Measurements from ENCODE around the gene DHRS9.

- TF ChIP-seq CTCF (IDR thresholded peaks at IDR 0.05) (no peak), POLR2A (IDR thresholded peaks at IDR 0.05) (no peak)
These were observed 40.0 kb upstream of the DHRS9 start for GRCh38 chr2:169029341-169029740.

All from esophagus squamous epithelium (tissue), 4 donors.